HEK293T (cell line): ENCODE measurements around the gene CCDC88C.

Source experiments
- ARNT ChIP-seq: fragments of 450-650 bp; IDR thresholded peaks from 2 replicates; pipeline ENCODE4 v1.6.1; 2017; ENCODE audit warnings: mild to moderate bottlenecking
- BHLHE40 ChIP-seq: fragments of 450-650 bp; IDR thresholded peaks from 2 replicates; pipeline ENCODE4 v1.6.1; 2016; ENCODE audit warnings: mild to moderate bottlenecking, moderate library complexity, borderline replicate concordance
- ELF4 ChIP-seq: fragments of 450-650 bp; IDR thresholded peaks from 2 replicates; pipeline ENCODE4 v1.6.1; 2017; ENCODE audit warnings: antibody characterized with exemption
- FOXA1 ChIP-seq: fragments of 450-650 bp; IDR thresholded peaks from 2 replicates; pipeline ENCODE4 v1.6.1; 2016; ENCODE audit warnings: mild to moderate bottlenecking
- FOXK2 ChIP-seq: fragments of 450-650 bp; IDR thresholded peaks from 2 replicates; pipeline ENCODE4 v1.6.1; 2016; ENCODE audit warnings: mild to moderate bottlenecking
- FOXM1 ChIP-seq: fragments of 450-650 bp; IDR thresholded peaks from 2 replicates; pipeline ENCODE4 v1.6.1; 2017; ENCODE audit warnings: mild to moderate bottlenecking, borderline replicate concordance
- HDGF ChIP-seq: fragments of 450-650 bp; IDR thresholded peaks from 2 replicates; pipeline ENCODE4 v1.6.1; 2017; ENCODE audit warnings: antibody characterized with exemption, borderline replicate concordance
- L3MBTL2 ChIP-seq: fragments of 450-650 bp; conservative IDR thresholded peaks from 2 replicates; pipeline ENCODE4 v1.6.1; 2016; ENCODE audit warnings: mild to moderate bottlenecking
- LEF1 ChIP-seq: fragments of 450-650 bp; IDR thresholded peaks from 2 replicates; pipeline ENCODE4 v1.6.1; 2017; ENCODE audit warnings: mild to moderate bottlenecking, borderline replicate concordance
- SUZ12 ChIP-seq: fragments of 450-650 bp; IDR thresholded peaks from 2 replicates; pipeline ENCODE4 v1.6.1; 2016; ENCODE audit warnings: mild to moderate bottlenecking
- TARDBP ChIP-seq: fragments of 450-650 bp; IDR thresholded peaks from 2 replicates; pipeline ENCODE4 v1.6.1; 2016
- ZNF384 ChIP-seq: fragments of 450-650 bp; IDR thresholded peaks from 2 replicates; pipeline ENCODE4 v1.6.1; 2016

DNA sequence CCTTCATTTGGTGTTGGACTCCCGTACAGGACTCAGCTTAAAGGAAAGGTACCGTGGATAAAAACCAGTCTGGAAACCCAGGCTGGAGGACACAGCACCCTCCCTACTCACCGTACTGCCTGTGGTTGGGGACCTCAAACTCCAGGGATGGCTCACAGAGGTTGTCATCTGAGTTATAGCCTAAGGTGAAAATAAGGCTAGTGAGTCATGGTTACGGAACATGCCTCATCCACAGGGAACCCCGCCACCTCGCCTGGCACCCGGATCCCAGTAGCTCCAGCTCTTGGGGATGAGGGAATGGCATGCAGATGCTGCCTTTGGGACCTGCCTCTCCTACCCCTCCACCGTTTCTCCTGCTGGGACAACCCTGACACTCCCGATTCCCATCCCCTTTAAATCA lies 136.3 kb downstream of the CCDC88C start:
- TF ChIP-seq ZNF384 (no peak), FOXK2 (no peak), FOXM1 (no peak), SUZ12 (no peak), TARDBP (no peak), ARNT (no peak), HDGF (no peak), L3MBTL2 (no peak), BHLHE40 (no peak), LEF1 (no peak), FOXA1 (no peak), ELF4 (no peak)
